CD4-positive, alpha-beta T cell treated with Interleukin-1 beta for 1 hour (primary cell): ENCODE data around the gene AADAC.
"Not testable (repeated sequence)": the region's sequence is repeated elsewhere in the genome, so short reads cannot be mapped to it uniquely, and the experiment has no call there.

Experiments
- DNase-seq, 2 donors: peaks; one replicate each; pipeline ENCODE4 v3.0.0-alpha.2; 2020 to 2022

AADAC gene, protein sequence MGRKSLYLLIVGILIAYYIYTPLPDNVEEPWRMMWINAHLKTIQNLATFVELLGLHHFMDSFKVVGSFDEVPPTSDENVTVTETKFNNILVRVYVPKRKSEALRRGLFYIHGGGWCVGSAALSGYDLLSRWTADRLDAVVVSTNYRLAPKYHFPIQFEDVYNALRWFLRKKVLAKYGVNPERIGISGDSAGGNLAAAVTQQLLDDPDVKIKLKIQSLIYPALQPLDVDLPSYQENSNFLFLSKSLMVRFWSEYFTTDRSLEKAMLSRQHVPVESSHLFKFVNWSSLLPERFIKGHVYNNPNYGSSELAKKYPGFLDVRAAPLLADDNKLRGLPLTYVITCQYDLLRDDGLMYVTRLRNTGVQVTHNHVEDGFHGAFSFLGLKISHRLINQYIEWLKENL

DNA sequence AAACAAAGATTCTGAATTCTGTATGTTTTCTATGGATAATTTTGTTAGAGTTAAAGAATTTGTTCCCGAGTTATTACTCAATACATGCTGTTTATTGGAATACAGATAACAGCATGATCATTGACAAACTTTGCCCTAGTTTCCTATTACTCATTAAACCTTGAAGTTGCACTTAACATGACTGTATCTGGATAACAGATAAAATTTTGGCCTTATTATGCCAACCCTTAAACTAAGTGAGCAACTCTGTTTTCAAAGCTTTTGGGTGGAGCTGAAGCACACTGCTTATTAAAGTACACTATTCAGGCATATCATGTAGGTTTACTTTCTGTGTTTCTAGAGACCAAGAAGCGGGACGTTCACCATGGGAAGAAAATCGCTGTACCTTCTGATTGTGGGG is at the start of gene AADAC:
Gene AADAC (plus strand): TSS at position 318 of the 400 bp plus-strand sequence. CDS start 47 bp downstream, at position 365.
- DNase-seq: no peak

DNA sequence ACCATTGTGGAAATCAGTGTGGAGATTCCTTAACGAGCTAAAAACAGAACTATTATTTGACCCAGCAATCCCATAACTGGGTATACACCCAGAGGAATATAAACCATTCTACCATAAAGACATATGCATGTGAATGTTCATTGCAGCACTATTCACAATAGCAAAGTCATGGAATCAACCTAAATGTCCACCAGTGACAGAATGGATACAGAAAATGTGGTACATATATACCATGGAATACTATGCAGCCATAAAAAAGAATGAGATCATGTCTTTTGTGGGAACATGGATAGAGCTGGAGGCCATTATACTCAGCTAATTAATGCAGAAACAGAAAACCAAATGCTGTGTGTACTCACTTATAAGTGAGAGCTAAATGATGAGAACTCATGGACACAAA is 49.2 kb upstream of the AADAC start:
- not testable (repeated sequence) for DNase-seq

DNA sequence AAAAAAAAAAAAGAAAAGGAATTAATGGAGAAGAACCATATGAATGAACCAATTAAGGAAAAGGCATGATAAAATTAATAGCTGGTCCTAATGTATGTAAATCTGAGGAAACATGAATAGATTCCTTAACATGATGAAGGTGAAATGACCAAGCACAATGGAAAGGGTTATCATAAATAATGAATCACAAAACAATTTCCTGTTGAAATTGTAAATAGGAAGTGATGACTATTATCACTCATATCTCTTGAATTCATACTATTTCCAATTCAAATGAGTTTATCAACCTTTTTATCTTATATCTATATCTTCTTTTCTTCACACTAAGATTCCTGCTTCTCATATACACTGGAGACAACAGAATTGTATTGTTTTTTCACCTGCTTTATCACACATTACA is 48.2 kb upstream of the AADAC start:
- no peak for DNase-seq

DNA sequence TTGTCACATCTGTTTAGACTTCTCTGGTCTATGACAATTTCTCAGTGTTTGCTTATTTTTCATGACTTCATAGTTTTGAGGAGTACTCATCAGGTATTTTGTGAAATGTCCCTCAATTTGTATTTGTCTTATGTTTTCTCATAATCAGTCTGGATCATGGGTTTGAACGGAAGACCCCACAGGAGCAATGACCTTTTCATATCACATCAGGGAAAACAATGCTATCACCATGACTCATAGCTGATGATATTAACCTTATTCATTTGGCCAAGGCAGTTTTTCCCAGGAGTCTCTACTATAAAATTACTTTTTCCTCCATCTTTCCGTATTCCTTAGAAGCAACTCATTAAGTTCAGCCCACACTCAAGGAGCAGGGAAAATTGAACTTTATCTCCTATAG is 47.5 kb upstream of the AADAC start:
- DNase-seq: no peak

DNA sequence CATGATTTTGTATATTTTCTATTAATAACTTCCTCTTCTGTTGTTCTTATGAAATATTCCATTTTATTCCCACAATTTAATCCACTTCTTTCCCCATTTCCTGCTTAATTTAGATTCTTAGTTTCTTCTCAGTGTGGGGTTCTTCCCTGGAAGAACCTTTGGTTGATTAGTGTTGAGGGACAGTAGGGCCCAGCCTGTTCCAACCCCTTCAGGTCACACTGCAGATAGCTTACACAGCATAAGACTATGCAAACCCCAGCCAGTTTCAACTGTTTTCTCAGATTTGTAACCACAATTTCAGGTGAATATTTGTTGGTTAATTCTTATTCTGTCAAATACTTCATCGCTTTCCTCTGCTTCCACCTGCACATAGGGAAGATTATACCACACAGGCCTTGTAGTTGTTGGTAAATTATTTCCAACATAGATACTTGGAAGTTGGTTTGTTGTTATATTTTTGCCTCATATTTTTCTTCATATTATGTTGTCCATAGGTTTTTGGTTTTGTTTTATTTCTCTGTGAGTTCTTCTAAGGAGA is 45.5 kb upstream of the AADAC start:
- DNase-seq: no peak

DNA sequence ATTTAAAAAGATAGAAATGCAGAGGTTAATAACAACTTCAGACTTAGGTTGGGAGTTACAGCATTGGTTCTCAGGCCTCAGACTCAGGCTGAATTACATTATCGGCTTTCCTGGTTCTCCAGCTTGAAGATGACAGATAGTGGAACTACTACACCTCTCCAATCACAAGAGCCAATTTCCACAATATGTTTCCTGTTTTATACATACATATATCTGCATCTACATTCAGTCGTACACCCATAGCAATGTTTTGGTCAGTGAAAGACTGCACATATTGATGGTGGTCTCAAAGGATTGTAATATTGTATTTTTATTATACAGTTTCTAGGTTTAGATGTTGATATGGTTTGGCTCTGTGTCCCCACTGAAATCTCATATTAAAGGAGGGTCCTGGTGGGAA is 44.7 kb upstream of the AADAC start:
- DNase-seq: no peak

DNA sequence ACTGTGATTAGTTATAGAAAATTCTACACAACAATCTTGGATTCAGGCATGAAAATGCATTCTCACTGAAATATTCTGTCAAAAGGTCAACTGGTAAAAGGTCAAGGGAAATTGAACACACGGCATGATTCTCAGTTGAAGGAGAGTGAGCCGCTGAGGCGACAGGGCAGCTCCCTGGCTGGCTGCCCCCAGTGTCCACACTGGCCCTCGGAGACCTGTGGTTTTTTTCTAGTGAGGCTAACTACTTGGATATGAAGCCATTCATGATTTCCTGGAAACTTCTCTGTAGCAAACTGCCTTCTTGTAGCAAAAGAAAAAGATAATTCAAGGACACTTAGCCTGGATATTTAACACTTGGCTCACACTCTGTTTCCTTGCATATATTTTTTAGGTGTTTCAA is 43.0 kb upstream of the AADAC start:
- no peak for DNase-seq

DNA sequence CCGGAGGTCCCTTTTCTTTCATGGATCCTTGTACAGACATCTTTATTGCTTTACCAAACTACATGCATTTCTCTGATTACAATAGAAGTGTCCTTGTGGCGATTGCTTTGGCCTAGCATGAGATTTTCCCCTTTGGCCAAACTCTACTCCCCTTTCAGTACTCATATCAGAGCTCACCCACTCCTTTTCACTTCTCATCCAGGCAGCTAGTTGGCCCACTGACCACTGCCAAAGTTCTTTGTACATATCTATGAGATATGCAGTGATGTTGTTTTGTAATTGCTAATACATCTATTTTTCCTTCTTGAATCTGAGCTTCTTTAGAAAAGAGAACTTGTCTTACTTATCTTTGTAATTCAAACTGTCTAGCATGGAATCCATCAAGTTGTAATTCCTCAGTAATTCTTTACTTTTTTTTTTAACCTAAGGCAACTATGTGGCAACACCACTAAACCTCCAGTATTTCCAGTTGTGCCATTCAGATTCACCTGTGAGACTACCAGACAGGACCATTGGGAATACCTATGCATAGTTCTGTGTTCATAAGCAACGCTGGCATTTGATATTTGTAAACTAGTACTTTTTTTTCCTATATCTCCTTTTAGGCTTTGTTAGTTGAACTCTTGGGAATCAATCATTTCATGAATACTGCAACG is 41.0 kb upstream of the AADAC start:
- no peak for DNase-seq

DNA sequence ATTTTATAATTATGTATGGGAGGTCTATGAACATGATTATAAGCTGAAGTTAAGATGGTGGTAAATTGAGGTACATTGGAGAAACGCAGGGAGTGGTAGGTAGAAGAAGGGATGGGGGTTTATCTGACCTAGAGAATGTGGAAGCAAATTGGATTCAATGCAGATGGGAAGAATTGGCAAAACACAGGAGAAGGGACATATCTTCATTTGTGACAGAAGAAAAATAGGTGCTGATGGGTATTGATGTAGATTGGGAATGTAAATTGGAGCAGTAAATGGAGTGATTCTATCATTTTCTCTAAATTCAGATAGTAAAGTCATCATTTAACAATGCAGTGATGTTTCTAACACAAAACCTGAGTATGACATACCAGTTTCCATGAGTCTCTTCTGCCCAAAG is 39.7 kb upstream of the AADAC start:
- no peak for DNase-seq

DNA sequence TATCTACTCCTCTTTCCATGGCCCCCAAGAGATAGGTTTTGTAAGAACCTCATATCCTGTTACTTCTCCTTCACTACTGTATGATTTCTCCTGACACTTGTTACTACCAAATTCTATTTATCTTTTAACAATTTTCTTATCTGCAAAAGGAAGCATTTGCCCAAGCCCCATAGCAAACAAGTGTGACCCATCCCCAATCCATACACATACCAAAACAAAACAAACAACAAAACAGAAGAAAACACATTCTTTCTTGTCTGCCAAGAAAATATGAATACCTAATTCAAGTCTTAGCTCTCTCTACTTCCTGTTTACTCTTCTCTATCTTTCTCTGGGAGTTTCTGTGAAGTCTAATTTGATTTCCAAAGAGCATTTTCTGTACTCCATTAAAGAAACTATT is 39.0 kb upstream of the AADAC start:
- no peak for DNase-seq

DNA sequence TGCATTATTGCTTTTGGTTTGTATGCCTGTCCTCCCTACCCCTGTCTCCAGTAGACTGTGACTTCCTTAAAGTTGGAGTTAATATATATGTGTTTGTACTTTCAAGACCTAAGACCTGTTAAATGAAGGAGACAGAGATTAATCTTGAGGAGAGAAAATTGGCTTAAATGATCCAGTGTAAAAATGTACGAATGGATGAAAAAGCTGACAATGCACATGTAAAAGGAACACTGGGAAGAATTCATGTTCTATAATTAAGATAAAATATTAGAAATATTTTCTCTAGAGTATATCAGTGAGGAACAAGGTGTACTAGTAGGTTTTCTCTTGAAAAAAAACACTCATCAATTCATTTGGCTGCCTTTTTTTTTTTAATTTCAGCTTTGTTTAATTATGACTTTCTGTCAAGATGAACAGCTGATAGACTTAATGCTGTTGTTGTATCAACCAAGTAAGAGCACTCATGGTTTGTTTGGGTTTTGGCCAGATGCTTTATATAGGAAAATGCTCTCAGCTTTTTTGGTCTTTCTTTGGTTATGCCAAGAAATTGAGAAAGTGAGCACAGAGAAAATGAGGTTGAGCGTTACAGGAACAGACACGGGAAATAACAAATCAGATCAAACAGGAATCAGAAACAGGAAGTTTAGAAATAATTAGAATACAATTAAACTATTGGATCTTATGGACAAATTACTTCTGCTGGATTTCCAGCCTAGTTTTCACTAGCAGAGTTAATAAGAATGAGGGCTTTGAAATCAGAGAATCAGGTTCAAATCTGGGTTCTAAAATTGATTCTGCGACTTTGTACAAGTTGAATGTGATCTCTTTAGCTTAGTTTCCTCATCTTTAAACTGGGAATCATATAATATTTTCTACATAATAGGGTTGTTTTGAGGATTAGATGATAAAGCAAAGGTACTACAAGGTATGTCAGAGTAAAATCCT is 38.3 kb upstream of the AADAC start:
- DNase-seq: no peak

DNA sequence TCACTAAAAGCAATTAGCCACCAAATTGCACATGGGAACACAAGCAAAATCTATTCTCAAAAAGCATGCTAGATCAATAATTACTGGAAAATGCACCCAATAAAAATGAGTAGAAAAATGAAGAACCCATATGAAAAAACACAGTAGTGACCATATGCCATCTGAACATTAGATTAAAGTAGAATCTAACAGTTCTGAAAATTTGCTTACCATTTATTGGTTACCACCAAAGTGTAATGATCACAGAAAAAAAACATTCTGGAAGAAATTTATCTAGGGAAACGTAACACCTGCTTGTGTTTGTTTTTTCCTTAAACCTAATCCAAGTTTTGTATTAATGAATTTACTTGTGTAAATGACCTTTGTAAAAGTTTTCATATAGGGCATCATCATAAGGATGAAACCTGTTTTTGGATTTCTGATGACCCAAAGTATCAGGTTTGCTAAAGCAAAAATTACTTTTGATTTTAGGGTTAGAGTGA is 37.6 kb upstream of the AADAC start:
- DNase-seq: no peak

DNA sequence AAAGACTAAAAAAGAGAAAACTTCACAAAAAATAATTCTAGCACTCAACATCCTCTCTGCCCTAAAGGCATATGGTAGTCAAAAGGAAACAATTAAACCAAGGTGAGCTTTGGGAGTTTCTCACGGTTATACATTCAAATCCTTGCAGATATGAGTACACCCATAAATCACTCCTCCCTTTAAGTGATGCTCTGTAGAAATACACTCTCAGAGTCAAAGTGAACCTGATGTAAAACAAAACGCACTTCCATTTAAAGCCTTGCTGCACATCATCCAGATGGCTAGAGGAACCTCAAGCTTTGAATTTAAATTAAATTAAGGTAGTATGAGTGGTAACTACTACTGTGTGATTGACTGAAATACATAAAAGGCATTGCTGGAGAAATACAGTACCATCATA is 36.0 kb upstream of the AADAC start:
- no peak for DNase-seq

DNA sequence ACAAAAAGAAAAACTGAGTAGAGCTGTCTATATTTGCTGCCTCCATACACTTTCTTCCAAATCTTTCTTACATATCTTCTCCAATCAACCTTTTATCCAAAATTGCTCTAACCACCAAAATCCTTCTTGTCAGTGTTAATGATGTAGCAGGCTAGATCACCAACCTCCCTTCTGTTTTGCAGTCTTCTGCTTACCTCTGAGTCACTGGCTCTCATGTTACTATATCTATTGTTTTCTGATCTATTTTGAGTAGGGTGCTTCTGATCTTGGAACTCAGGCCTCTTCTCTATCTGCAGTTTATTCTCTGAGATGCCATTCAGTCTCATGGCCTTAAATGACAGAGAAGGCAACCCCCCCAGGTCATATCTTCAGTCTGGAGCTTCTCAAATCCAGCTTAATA is 26.3 kb upstream of the AADAC start:
- no peak for DNase-seq

DNA sequence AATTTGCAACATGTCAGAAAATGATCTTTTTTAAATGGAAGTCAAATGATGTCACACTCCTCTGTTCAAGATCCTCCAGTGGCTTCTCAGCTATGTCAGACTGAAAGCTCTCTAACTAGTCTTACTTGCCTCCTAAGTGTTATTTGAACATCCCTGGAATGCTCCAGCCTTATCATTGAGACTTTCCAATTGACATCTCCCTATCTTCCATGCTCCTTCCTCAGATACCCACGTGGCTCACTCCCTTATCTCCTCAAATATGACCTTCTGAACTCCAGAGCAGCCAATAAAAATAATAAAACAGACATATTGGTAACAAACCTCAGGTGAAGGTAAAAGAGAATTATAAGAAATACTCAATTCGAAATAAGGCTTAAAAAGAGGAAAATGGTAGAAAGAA is 25.5 kb upstream of the AADAC start:
- DNase-seq: no peak

DNA sequence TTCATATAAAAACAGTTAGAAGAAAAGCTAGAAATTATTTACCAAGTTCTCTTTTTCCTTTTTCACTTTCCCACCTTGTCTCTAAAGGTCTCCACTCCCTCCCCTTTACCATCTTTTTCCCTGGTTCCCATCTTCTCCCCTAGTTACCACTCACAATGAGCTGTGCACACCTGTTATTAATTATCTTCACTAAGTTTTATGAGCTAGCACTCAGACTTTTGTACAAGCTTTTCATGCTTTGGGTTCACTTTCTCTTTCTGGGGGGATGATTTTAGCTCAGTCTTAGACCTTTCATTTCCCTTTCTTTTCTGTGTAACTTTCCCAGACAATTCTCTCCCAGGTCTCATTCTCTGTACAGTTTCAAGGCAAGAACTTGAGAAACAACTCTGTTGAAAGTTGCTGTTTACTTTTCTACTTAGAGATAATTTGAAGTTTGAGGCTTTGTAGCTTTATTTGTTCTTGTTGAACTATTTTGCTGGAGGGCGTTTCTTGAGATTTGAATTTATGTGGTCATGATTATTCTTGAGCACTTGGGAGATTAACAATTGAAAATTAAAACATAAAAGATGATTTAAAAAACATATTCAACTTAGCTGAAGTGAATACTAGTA is 24.0 kb upstream of the AADAC start:
- no peak for DNase-seq

DNA sequence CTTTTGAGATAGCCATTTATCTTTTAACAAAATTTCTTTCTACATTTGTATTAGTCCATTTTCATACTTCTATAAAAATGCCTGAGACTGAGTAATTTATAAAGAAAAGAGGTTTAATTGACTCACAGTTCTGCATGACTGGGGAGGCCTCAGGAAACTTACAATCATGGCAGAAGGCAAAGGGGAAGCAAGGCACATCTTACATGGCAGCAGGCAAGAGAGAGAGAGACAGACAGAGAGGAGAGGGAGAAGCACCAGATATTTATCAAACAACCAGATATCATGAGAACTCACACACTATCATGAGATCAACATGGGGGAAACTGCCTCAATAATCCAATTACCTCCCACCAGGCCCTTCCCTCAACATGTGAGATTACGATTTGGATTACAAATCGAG is 23.2 kb upstream of the AADAC start:
- DNase-seq: not testable (repeated sequence)

DNA sequence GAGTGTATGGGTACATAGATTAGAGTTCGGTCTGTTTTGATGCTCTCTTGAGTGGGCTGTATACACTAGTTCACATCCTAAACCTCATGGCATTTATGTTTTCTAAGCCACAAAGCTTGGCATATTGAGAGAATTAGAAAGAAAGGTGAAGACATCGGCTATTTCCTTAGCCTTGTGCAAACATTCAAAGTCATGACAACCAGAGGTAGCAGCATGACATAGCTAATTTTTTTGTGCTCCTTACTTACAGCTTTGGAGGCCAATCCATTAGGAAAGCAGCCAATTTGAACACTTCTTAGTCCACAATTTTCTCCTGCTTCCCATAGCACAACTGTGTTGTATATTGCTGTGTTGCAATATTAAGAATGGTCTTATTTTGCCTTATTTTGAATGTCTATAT is 21.5 kb upstream of the AADAC start:
- DNase-seq: no peak

DNA sequence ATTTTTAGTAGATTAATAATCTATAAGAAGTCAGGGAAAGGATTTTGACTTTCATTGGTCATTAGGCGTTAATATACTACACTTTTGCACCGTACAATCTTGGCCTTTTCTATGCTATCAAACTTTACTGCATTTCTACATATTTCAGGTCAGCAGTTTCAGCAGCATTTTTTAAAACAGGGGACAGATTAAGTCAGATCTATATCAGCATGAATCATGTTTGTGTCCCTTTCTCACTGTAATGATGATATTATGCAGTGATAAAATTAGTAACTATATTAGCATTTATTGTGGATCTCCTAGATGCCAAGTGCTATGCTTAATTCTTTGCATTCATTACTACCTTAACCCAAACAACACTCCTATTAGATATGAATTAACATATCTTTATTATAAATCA is 20.3 kb upstream of the AADAC start:
- DNase-seq: no peak

DNA sequence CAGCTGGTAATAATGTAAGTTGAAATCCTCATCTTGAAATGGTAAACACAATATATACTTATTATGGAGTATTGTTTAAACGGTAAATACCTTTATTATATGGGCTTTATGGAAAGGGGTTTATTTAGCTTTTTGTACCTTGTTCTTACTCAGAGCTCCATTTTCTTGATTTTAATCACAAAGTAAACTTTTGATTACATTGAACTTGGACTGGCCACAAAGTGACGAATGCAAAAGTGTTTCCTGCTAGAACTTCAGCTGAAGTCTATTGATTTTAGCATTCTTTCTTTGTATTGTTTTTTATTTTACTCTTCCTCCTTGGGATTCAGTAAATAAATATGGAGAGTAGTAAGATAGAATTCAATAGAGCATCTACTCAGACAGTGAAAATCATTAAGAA is 19.8 kb upstream of the AADAC start:
- DNase-seq: no peak

DNA sequence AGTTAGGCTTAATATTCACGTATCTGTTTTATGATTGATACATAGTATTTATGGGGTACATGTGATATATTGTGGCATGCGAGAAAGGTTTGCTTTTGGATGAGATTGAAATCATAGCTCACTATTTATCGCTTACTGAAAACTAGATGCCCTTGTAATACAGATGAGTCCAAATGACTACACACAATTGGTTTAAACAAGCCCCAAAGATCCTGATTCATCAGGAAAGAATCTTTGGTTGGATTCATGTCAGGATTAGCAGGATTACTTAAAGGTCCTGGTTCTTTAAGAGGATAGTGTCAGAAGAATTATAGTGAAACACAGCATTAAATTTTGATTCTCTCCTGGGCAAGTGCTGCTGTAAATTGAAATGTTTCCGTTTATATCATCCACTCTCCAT is 18.6 kb upstream of the AADAC start:
- no peak for DNase-seq

DNA sequence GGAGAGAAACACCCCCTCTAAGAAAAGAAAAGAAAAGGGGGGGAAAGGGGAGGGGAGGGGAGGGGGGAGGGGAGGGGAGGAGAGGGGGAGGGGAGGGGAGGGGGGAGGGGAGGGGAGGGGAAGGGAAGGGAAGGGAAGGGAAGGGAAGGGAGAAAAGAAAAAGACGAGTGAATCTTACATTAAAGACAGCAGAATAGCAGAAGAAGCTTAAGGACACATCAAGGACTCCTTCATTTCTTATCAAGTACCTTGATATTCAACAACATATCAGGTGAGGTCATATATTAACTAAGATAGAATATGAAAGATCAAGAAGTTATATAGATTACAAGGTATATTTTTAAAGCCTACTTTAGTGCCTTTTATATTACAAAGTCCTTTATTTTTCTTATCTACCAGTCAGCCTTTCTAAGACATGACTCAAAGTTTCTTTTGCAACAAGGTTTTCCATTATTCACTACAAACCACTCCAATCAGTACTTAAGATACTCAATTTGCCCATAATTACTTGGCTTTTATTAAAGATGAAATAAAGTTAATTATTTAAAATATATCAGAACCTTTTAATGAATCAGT is 17.7 kb upstream of the AADAC start:
- no peak for DNase-seq
